Erythroblast (primary cell): ENCODE data around the gene ZBTB7C.

Experiments
- DNase-seq, 2 experiments: peaks; one replicate each; lab custom pipeline; 2025; lab: John Stamatoyannopoulos, UW
- GATA1 ChIP-seq: IDR thresholded peaks from 2 replicates; pipeline ENCODE4 v1.6.1; 2011; ENCODE audit warnings: low read depth, mild to moderate bottlenecking, control low read depth, low read length, moderate library complexity
- POLR2A ChIP-seq: IDR thresholded peaks from 2 replicates; pipeline ENCODE4 v1.6.1; 2011; ENCODE audit warnings: mild to moderate bottlenecking, low read length

Gene ZBTB7C

DNA sequence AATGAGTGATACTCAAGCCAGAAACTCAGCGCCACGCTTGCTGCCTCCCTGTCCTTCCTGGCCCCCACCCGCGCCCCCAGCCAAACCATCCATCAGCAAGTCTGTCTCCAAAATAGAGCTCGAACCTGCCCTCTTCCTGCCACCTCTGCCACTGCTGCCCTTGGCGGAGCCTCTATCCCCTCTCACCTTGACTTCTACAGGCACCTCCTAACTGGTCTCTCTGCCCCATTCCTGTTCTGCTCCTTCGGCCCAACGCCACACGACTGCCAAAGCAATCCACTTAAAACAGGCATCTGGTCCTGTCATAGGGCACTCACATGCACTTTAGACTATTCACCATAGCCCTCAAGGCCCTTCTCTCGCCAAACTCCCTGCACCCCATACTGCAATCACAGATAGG is 268.5 kb downstream of the ZBTB7C start:
- no peak for TF ChIP-seq POLR2A
- TF ChIP-seq GATA1, result no peak
- DNase-seq, result no peak

DNA sequence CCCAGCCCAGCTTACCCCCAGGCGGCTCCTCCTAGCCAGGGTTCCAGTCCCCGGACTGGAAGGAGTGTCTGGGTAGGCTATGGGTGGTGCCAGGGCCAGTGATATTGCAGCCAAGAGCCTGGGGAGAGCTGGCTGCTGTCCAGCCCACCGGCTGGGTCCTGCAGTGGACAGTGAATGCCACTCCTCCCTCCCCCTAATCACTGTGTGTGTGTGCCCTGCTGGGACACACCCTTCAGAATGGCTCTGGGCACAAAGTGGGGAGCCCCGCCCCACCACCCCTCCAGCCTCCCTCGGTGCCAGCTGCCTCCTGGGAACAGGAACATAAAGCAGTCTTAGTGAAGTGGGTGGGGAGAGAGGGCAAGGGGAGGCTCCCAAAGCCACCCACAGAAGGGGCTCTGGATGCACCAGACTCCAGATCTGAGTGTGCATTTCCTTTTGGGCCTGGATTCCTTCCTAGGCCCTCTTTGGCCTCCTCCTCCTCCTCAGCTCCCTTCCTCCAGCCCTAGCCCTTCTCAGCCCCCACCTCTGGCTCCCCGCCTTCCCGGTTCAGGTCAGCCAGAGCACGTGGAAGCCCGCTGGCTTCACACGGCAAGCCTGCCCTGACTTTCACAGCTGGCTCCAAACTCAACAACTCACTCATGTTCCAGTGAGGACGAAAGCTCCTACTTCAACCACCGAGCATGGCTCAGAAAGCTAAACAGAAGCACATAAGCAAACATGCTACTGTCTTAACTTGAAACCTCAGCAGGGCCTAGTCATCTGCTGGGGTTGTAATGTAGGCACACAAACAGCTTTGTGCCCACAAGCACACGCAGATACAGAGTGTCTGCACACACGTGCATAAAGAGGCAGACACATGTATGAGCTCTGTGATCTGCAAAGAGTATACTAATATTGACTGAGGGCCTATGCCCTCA is 269.5 kb downstream of the ZBTB7C start:
- DNase-seq, result no peak
- TF ChIP-seq GATA1, result no peak
- no peak for TF ChIP-seq POLR2A

GRCh38 chr18:48138660-48139430 is 270.3 kb downstream of the ZBTB7C start:
- no peak for DNase-seq
- TF ChIP-seq POLR2A (no peak), GATA1 (no peak)

DNA sequence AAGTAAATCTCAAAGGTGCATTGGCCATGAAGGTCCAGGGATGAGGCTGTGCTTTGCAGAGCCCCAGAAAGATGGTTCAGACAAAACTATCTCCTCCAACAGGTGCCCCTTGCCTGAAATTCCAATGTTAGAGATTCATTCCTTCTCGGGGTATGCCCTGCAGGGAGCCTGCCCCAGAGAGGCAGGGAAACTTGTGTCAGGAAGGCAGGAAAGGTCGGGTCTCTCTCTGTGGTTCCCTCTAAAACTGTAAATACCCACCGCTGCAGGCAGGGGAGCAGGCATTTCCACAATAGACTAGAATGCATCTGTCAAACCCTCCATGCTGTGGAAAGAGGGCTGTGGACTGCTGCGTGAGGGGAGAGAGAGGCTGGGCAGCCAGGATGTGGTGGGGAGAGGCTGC is 271.0 kb downstream of the ZBTB7C start:
- DNase-seq, result no peak
- no peak for TF ChIP-seq POLR2A
- TF ChIP-seq GATA1, result no peak

GRCh38 chr18:48137374-48138081 is 271.7 kb downstream of the ZBTB7C start:
- DNase-seq, result no peak
- TF ChIP-seq GATA1, result no peak
- no peak for TF ChIP-seq POLR2A

GRCh38 chr18:48136827-48137373 is 272.3 kb downstream of the ZBTB7C start:
- no peak for TF ChIP-seq POLR2A
- TF ChIP-seq GATA1, result no peak

GRCh38 chr18:48136051-48136826 is 272.9 kb downstream of the ZBTB7C start:
- TF ChIP-seq GATA1 (no peak), POLR2A (no peak)
- no peak for DNase-seq

More at GRCh38 chr18:48136827-48137373, 272.3 kb downstream of the ZBTB7C start:
- no peak for DNase-seq

DNA sequence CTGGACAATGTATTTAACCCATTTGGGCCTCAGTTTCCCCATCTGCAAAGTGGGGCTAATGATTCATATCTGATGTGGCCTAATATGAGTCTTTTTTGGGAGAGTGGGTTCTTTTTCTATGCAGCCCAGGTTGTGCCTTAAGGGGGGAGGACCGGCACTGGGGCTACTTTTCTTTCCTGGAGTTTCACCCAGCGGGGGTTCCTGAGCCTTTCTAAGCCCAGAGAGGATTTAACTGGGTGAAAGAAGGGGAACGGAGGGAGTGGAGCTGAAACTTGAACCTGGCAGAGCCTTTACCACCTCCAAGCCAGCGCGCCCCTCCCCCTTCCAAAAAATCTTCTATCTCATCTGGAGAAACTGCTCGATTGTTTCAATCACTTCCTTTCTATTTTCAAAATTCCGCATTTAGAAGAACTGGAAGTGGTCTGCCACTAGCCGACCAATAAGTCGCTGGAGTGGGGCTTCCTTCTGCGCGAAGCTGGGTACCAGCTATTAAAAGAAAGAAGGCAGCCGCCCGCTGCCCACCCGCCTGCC is 273.7 kb downstream of the ZBTB7C start:
- TF ChIP-seq GATA1 (no peak), POLR2A (no peak)
- DNase-seq, result no peak

DNA sequence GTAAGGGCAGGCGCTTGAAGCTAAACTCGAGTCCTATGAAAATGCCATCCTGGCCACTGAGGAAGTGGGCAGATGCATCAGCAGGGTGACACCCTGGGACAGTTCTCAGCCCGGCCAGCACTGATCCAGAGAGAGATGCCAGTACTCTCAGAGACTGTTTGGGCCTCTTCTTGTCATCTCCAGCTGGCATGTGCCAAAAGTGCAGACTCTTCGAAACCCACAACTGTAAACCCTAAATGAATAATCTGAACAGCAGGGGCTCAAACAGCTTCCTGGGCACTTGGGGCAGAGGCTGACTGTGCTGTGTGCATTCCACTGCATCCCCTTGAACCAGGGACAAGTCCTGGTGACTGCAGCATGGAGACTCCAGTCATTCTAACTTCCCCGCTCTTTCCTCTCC is 274.6 kb downstream of the ZBTB7C start:
- no peak for TF ChIP-seq GATA1
- TF ChIP-seq POLR2A, result no peak
- no peak for DNase-seq

GRCh38 chr18:48133671-48134251 is 275.4 kb downstream of the ZBTB7C start:
- no peak for DNase-seq
- no peak for TF ChIP-seq POLR2A
- no peak for TF ChIP-seq GATA1

- DNase-seq, result no peak
- no peak for TF ChIP-seq GATA1
- TF ChIP-seq POLR2A, result no peak
These were observed 276.2 kb downstream of the ZBTB7C start for GRCh38 chr18:48132797-48133655.
